ENCODE results near the gene TLK2.
"Not testable (repeated sequence)": the region's sequence is repeated elsewhere in the genome, so short reads cannot be mapped to it uniquely, and the experiment has no call there.

The TLK2 gene

DNA sequence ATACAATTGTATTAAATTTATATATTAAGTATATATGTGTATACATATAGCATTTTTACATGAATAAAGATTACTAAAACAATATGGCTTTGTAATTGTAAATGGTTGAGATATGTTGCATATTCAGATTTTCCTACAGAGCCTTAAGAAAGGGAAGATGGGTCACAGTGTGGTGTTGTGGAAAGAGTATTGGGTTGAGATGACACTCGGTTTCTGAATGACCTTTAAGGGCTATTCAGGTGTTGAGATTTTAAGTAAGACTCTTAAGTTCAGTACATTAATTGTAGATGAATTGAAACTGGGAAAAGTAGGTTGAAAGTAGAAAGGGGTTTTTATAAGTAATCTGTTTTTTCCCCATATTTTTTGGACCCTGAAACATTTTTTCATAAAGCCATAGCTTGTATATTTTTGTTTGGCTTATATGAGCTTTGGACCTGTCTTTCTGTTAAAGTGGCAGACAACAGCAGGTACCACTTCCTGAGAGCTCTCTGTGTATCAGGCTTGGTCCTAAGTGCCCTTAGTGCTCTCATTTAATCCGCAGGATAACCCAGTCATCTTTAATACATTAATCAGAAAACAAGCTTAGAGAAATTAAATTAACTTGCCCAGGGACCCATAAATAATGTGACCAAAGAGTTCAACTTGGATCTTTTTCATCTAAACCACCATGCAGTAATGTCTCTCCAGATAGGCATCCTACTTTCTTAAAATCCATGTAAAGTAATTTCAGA lies 100.3 kb downstream of the TLK2 start:
- TF ChIP-seq, protein P1, sequence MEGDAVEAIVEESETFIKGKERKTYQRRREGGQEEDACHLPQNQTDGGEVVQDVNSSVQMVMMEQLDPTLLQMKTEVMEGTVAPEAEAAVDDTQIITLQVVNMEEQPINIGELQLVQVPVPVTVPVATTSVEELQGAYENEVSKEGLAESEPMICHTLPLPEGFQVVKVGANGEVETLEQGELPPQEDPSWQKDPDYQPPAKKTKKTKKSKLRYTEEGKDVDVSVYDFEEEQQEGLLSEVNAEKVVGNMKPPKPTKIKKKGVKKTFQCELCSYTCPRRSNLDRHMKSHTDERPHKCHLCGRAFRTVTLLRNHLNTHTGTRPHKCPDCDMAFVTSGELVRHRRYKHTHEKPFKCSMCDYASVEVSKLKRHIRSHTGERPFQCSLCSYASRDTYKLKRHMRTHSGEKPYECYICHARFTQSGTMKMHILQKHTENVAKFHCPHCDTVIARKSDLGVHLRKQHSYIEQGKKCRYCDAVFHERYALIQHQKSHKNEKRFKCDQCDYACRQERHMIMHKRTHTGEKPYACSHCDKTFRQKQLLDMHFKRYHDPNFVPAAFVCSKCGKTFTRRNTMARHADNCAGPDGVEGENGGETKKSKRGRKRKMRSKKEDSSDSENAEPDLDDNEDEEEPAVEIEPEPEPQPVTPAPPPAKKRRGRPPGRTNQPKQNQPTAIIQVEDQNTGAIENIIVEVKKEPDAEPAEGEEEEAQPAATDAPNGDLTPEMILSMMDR (IDR thresholded peaks at IDR 0.05; ENCODE audit: low read depth, low read length, missing control alignments): no peak
- H3K4me3 ChIP-seq (replicated peaks; ENCODE audit: low read depth, low read length): no peak overlapping the region
- no peak for DNase-seq (ENCODE audit: extremely low read depth, low read depth)

DNA sequence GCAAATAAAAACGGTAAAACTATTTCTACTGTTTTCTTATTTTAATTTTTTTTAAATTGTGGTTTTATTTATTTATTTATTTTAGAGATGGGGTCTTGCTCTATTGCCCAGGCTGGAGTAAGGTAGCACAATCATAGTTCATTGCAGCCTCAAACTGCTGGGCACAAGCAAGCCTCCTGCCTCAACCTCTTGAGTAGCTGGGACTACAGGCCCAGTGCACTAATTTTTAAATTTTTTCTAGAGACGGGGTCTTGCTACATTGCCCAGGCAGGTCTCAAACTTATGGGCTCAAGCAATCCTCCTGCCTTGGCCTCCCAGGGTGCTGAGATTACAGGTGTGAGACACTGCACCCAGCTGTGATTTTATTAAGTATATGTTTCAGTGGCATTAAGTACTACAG lies 102.3 kb downstream of the TLK2 start:
- TF ChIP-seq, protein P1 (IDR thresholded peaks at IDR 0.05; ENCODE audit: low read depth, low read length, missing control alignments): no peak
- no peak overlapping the region for H3K4me3 ChIP-seq (replicated peaks; ENCODE audit: low read depth, low read length)
- no peak for DNase-seq (ENCODE audit: extremely low read depth, low read depth)

DNA sequence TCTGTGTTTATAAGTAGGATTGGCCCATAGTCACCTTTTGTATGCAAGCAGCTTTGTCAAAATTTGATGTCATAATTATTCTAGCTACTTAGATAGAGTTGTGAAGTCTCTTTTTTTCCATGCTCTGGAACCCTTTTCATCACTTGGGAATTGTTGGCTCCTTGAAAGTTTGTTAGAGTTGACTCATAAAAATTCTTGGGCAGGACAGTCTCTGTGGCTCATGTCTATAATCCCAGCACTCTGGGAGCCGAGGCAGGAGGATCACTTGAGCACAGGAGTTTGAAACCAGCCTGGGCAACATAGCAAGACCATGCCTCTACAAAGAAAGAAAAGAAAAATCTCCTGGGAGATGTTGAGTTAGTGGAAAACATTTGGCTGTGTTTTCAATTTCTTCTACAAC lies 103.1 kb downstream of the TLK2 start:
- no peak overlapping the region for H3K4me3 ChIP-seq (replicated peaks; ENCODE audit: low read depth, low read length)
- TF ChIP-seq, protein P1 (IDR thresholded peaks at IDR 0.05; ENCODE audit: low read depth, low read length, missing control alignments): no peak

DNA sequence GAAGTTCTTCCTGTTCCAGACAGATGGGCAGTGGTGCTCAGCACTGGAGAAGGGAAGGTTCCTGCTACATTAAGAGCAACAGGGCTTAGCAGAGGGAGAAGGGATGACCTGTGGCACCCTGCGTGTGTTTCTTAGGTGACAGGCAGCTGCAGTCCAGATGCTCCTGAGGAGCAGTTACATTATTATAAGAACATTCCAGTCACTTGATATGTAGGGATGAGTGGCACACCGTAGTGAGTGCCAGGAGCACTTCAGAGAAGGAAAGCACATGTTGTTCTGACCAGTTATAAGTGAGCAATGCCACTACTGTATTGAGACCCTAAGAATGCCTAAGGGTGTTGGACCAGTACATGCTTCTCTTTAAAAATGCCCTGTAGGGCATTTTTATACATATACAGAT lies 108.9 kb downstream of the TLK2 start:
- DNase-seq (ENCODE audit: extremely low read depth, low read depth): peak; percentile 40
- TF ChIP-seq, protein P1 (IDR thresholded peaks at IDR 0.05; ENCODE audit: low read depth, low read length, missing control alignments): no peak

More for the DNA sequence above, 103.1 kb downstream of the TLK2 start:
- DNase-seq (ENCODE audit: extremely low read depth, low read depth): no peak

DNA sequence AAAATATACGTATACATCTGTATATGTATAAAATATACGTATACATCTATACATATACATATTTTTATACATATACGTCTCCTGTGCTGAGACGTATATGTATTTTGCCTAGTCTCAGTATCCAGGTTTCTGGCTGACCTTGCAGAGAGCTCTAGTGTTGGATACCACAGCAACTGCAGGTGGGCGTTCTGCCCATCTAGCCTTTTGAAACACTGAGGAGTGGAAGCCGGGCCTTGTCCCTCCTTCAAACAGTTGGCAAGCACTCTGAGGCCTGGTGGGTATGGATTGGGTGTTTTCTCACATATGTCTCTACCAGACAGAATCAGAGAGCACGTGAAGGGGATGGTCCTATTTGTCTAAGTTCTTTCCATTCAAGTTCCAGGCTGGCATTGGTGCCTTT lies 109.5 kb downstream of the TLK2 start:
- TF ChIP-seq, protein P1 (IDR thresholded peaks at IDR 0.05; ENCODE audit: low read depth, low read length, missing control alignments): no peak

More for the DNA sequence above, 108.9 kb downstream of the TLK2 start:
- no peak overlapping the region for H3K4me3 ChIP-seq (replicated peaks; ENCODE audit: low read depth, low read length)

DNA sequence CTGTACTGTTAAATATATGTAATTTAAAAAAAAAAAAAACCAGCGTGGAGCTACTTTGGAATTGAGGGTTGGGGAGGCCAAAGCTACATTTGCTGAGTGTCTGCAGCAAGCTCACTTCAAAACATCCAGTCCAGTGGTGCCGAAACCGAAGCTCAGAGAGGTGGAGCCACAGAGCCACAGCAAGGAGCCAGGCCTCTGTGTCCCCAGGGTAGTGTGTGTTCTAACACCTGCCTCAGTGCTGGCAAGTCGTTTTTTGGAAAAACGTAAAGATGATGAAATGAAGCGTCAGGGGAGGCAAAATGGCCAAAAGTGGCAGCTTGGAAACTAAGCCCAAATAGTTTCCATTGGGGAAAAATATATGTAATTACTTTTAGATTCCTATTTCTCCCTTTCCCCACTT lies 112.7 kb downstream of the TLK2 start:
- TF ChIP-seq, protein P1 (IDR thresholded peaks at IDR 0.05; ENCODE audit: low read depth, low read length, missing control alignments): no peak
- H3K4me3 ChIP-seq (replicated peaks; ENCODE audit: low read depth, low read length): no peak overlapping the region
- DNase-seq (ENCODE audit: extremely low read depth, low read depth): no peak

More for the DNA sequence above, 109.5 kb downstream of the TLK2 start:
- DNase-seq (ENCODE audit: extremely low read depth, low read depth): no peak
- no peak overlapping the region for H3K4me3 ChIP-seq (replicated peaks; ENCODE audit: low read depth, low read length)

DNA sequence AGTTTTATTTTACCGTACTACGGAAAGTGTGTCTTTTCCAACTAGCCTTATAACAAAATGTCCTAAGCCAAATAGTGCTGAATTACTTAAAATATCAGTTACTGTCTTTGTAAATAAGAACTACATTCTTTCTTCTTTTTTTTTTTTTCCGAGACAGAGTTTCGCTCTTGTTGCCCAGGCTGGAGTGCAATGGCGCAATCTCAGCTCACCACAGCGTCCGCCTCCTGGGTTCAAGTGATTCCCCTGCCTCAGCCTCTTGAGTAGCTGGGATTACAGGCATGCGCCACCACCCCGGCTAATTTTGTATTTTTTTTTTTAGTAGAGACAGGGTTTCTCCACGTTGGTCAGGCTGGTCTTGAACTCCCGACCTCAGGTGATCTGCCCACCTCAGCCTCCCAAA lies 113.2 kb downstream of the TLK2 start:
- DNase-seq (ENCODE audit: extremely low read depth, low read depth); H3K4me3 ChIP-seq (replicated peaks; ENCODE audit: low read depth, low read length): not testable (repeated sequence)
